Natural killer cell (primary cell): ENCODE data around the gene BNIP3. TPM values are rescaled to one million over a fixed set of nuclear protein-coding genes. Genes with fewer than 3 reads are reported as not detected.
A peak's percentile ranks its signal among the peaks of the same experiment; 100 is the strongest.

ENCODE experiments used
- ATAC-seq, 3 donors: fragments of 150-1000 bp in 2 of 3; fragments of 200-7000 bp in 1 of 3; cut with Tn5 transposase; 1 replicate in 1 of 3; 2 replicates in 2 of 3; pipeline ENCODE4 v1.10.0; 2021; ENCODE audit warnings: mild to moderate bottlenecking in 2 of 3, moderate library complexity in 2 of 3
- DNase-seq, 2 donors: peaks; one replicate each; pipeline versions ENCODE4 v3.0.0 to v3.0.0-alpha.2; 2013 to 2021; ENCODE audit warnings: mixed read lengths in 1 of 2
- H3K27ac ChIP-seq: one replicate; pipeline ENCODE4 v1.5.1; 2013; ENCODE audit warnings: mild to moderate bottlenecking, low read length
- H3K27me3 ChIP-seq: one replicate; pipeline ENCODE4 v1.6.1; 2013; ENCODE audit warnings: low read length; ENCODE audit not compliant: control insufficient read depth, insufficient read depth
- H3K36me3 ChIP-seq: one replicate; pipeline ENCODE4 v1.6.1; 2013; ENCODE audit warnings: low read length; ENCODE audit not compliant: control insufficient read depth, insufficient read depth
- H3K4me1 ChIP-seq: one replicate; pipeline ENCODE4 v1.6.1; 2013; ENCODE audit warnings: low read length; ENCODE audit not compliant: control insufficient read depth, insufficient read depth
- H3K4me3 ChIP-seq: one replicate; pipeline ENCODE4 v1.5.1; 2013; ENCODE audit warnings: low read length
- H3K9me3 ChIP-seq: one replicate; pipeline ENCODE4 v1.6.1; 2013; ENCODE audit warnings: low read length; ENCODE audit not compliant: control insufficient read depth, insufficient read depth
- H3K27ac Mint-ChIP-seq, 2 donors: one replicate each; pipeline ENCODE4 v1.8.0; 2022; ENCODE audit warnings: mild to moderate bottlenecking in 2 of 2, mixed read lengths in 2 of 2, moderate library complexity in 1 of 2
- H3K27me3 Mint-ChIP-seq, 2 donors: one replicate each; pipeline ENCODE4 v1.8.0; 2022; ENCODE audit warnings: low read depth in 2 of 2, mixed read lengths in 2 of 2
- H3K36me3 Mint-ChIP-seq: one replicate; pipeline ENCODE4 v1.8.0; 2022; ENCODE audit warnings: mixed read lengths
- H3K4me1 Mint-ChIP-seq, 2 donors: one replicate each; pipeline ENCODE4 v1.8.0; 2022; ENCODE audit warnings: mixed read lengths in 2 of 2
- H3K4me3 Mint-ChIP-seq: one replicate; pipeline ENCODE4 v1.8.0; 2022; ENCODE audit warnings: mild to moderate bottlenecking, moderate library complexity, mixed read lengths
- H3K9me3 Mint-ChIP-seq, 2 donors: one replicate each; pipeline ENCODE4 v1.8.0; 2022; ENCODE audit warnings: mixed read lengths in 2 of 2
- CTCF ChIP-seq: fragments of 200-600 bp; IDR thresholded peaks from one replicate; pipeline ENCODE4 v1.8.0; 2022; ENCODE audit warnings: antibody characterized with exemption
- WGBS: methylation state at CpG from one replicate; pipeline ENCODE4 v1.1.7; 2013; ENCODE audit warnings: missing lambda C conversion rate; ENCODE audit not compliant: insufficient coverage; 5-methylcytosine and 5-hydroxymethylcytosine counted together
- intact Hi-C: fragments of 100-400 bp; cut with micrococcal nuclease; formaldehyde crosslinking; loops from one replicate; pipeline ENCODE4 v1.14.2; 2022
- total RNA-seq, 4 donors: library from RNA; stranded (reverse); fragments of 120-200 nt in 1 of 4; gene quantifications; one replicate each; pipeline versions ENCODE4 v1.2.3 to v1.2.4, GENCODE V29; 2013 to 2022

Gene BNIP3
- total RNA-seq, 3 donors from 2014 or later (not counting 1 experiment from before 2014, with no cell fraction given): 9.9 to 12.9 (median 12.1) TPM

DNA sequence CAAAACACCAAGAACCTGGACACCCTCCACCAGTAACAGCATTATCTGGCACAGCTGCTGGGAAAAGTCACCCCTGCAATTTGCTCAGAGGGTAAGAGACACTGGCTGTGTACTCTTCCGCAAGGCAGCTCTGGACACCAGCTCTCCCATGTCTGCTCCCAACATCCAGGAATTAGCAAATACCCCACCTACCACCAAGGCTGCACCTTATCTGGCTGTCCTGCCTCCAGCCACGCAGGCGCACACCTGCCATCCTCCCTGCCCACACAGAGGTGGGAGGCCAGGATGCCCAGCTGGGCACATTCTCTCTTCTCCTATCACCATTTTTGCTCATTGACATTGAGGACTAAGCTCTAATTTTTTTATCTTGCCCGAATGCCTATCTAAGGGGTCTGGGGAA is 20.3 kb upstream of the BNIP3 start:
- Mint-ChIP-seq H3K36me3 (no peaks in the 10 kb centered on the region), H3K27ac (no peak overlapping the region), H3K4me1 (no peaks in the 10 kb centered on the region), H3K9me3 (no peaks in the 10 kb centered on the region), H3K4me3 (no peak overlapping the region), H3K27me3 (peaks cover 9 to 17% of the 10 kb centered on the region in 2 donors)
- H3K36me3 ChIP-seq: no peaks in the 10 kb centered on the region
- H3K4me1 ChIP-seq: no peaks in the 10 kb centered on the region
- WGBS: 93% methylated on average over 4 of the region's 4 CpGs
- H3K27me3 ChIP-seq: no peaks in the 10 kb centered on the region
- no peak overlapping the region for H3K4me3 ChIP-seq
- H3K27ac ChIP-seq: no peak overlapping the region
- intact Hi-C loops: no loop called here
- H3K9me3 ChIP-seq: peaks cover 4% of the 10 kb centered on the region
- no peak for DNase-seq
- no peak for ATAC-seq
- no peak for TF ChIP-seq CTCF

DNA sequence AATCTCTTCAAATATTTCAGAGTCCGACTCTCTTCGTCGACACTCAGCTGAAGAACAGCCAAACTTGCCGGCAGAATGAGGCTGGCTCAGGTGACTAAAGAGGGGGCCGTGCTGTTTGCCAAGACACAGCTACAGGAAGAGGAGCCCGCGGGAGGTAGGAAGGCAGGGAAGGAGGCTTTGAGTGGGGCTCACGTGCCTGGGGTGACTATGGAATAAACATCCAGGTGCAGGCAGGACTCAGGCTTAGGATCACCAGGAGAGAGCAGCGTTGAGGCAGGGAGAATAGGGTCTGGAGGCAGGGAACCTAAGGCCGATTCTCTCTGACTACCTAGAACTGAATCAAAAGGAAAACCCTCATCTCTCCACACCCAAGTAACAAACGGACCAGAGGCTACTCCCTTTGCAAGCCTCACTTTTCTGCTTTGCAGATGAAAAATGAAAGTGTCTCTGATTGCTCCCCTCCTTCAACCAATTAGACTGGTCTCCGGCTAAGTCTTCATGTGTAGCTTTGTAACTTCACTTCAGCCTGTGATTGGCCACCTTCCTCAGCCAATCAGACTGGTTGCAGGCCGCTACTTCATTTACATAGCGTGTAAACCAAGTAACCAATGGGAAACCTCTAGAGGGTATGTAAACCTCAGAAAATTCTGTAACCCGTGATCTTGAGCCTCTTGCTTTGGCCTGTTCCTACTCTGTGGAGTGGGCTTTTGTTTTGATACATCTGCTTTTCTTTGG is 19.7 kb upstream of the BNIP3 start:
- no peaks in the 10 kb centered on the region for H3K4me1 ChIP-seq
- DNase-seq: peak in 1 of 2 donors; percentile 22
- H3K27me3 ChIP-seq: no peaks in the 10 kb centered on the region
- TF ChIP-seq CTCF: no peak
- Mint-ChIP-seq H3K9me3 (no peaks in the 10 kb centered on the region), H3K4me1 (no peaks in the 10 kb centered on the region), H3K4me3 (no peak overlapping the region), H3K36me3 (no peaks in the 10 kb centered on the region), H3K27ac (no peak overlapping the region), H3K27me3 (peaks cover 12 to 13% of the 10 kb centered on the region in 2 donors)
- WGBS: 72% methylated on average over 14 of the region's 15 CpGs
- H3K36me3 ChIP-seq: no peaks in the 10 kb centered on the region
- H3K27ac ChIP-seq: no peak overlapping the region
- intact Hi-C loops: no loop called here
- peaks cover 4% of the 10 kb centered on the region for H3K9me3 ChIP-seq
- H3K4me3 ChIP-seq: no peak overlapping the region
- peak in 2 of 3 donors; percentile 17 to 21 for ATAC-seq

GRCh38 chr10:131998845-131999681 is 17.3 kb upstream of the BNIP3 start:
- Histone ChIP-seq H3K27me3 (no peaks in the 10 kb centered on the region), H3K36me3 (no peaks in the 10 kb centered on the region), H3K27ac (no peak overlapping the region), H3K9me3 (no peaks in the 10 kb centered on the region), H3K4me3 (no peak overlapping the region), H3K4me1 (no peaks in the 10 kb centered on the region)
- DNase-seq: no peak
- TF ChIP-seq CTCF: no peak
- Mint-ChIP-seq H3K27me3 (peaks cover 12 to 13% of the 10 kb centered on the region in 2 donors), H3K4me3 (no peak overlapping the region), H3K27ac (no peak overlapping the region), H3K36me3 (no peaks in the 10 kb centered on the region), H3K4me1 (no peaks in the 10 kb centered on the region), H3K9me3 (no peaks in the 10 kb centered on the region)
- WGBS: 89% methylated on average over 18 of the region's 18 CpGs
- intact Hi-C loops: no loop called here
- ATAC-seq: no peak
